HepG2 (cell line): ENCODE data around the gene WNT3. TPM values are rescaled to one million over a fixed set of nuclear protein-coding genes. Genes with fewer than 3 reads are reported as not detected.
A peak's percentile ranks its signal among the peaks of the same experiment; 100 is the strongest.

Source experiments
- CHCHD3 ChIP-seq: sonication (generic); formaldehyde crosslinking; IDR thresholded peaks from 2 replicates; pipeline ENCODE4 v1.8.0; 2022; ENCODE audit warnings: mild to moderate bottlenecking, missing genetic modification reagents, moderate library complexity
- KLF12 ChIP-seq: sonication (generic); formaldehyde crosslinking; IDR thresholded peaks from 2 replicates; pipeline ENCODE4 v1.4.0; 2020; ENCODE audit warnings: missing genetic modification reagents, borderline replicate concordance
- PHF21A ChIP-seq: sonication (generic); formaldehyde crosslinking; IDR thresholded peaks from 2 replicates; pipeline ENCODE4 v1.5.0; 2020; ENCODE audit warnings: mild to moderate bottlenecking, missing genetic modification reagents
- ZNF430 ChIP-seq: sonication (generic); formaldehyde crosslinking; IDR thresholded peaks from 2 replicates; pipeline ENCODE4 v1.9.0; 2021; ENCODE audit warnings: mild to moderate bottlenecking, missing genetic modification reagents
- ZNF777 ChIP-seq: sonication (generic); formaldehyde crosslinking; IDR thresholded peaks from 2 replicates; pipeline ENCODE4 v1.4.0; 2020; ENCODE audit warnings: missing genetic modification reagents
- polyA plus RNA-seq, 8 experiments: library from polyadenylated mRNA; depleted of rRNA in 3 of 8; stranded (reverse) in 7 of 8; unstranded in 1 of 8; fragments of >200 nt; fragmentation: Illumina TruSeq in 4 of 8; extraction: Trizol in 4 of 8; gene quantifications; 2 replicates each; pipeline versions ENCODE4 v1.2.1 to v1.2.3, GENCODE V29; 2011 to 2016; ENCODE audit warnings: low read depth in 4 of 8, missing spikeins in 1 of 8, mixed read lengths in 1 of 8; ENCODE audit not compliant: insufficient read depth in 1 of 8
- total RNA-seq, 5 experiments: library from RNA; depleted of rRNA; stranded (reverse); fragments of >200 nt; fragmentation: Illumina TruSeq; extraction: Trizol; gene quantifications; 2 replicates each; pipeline ENCODE4 v1.2.3, GENCODE V29; 2016; ENCODE audit warnings: low read depth in 1 of 5
- TF ChIP-seq, protein P1 (sequence below): sonication (generic); formaldehyde crosslinking; IDR thresholded peaks from 2 replicates; pipeline ENCODE4 v1.5.0; 2020; ENCODE audit warnings: mild to moderate bottlenecking, missing genetic modification reagents, borderline replicate concordance
- TF ChIP-seq, protein P2 (sequence below): sonication (generic); formaldehyde crosslinking; IDR thresholded peaks from 2 replicates; pipeline ENCODE4 v1.4.0; 2020; ENCODE audit warnings: missing genetic modification reagents
- TF ChIP-seq, protein P3 (sequence below): IDR thresholded peaks from 2 replicates; pipeline ENCODE4 v1.6.1; 2016; ENCODE audit warnings: low read depth, borderline replicate concordance
- TF ChIP-seq, protein P4 (sequence below): sonication (generic); formaldehyde crosslinking; IDR thresholded peaks from 2 replicates; pipeline ENCODE4 v1.4.0; 2020; ENCODE audit warnings: missing genetic modification reagents, borderline replicate concordance
- TF ChIP-seq, protein P5 (sequence below): sonication (generic); formaldehyde crosslinking; IDR thresholded peaks from 2 replicates; pipeline ENCODE4 v1.8.0; 2022; ENCODE audit warnings: missing genetic modification reagents, mild to moderate bottlenecking, moderate library complexity, borderline replicate concordance

Gene WNT3
- total and polyA plus RNA-seq, 2 of the 13 experiments (the other 11 are each of a cell fraction or from before 2014, with no cell fraction given): 8.5 to 10.3 TPM

DNA sequence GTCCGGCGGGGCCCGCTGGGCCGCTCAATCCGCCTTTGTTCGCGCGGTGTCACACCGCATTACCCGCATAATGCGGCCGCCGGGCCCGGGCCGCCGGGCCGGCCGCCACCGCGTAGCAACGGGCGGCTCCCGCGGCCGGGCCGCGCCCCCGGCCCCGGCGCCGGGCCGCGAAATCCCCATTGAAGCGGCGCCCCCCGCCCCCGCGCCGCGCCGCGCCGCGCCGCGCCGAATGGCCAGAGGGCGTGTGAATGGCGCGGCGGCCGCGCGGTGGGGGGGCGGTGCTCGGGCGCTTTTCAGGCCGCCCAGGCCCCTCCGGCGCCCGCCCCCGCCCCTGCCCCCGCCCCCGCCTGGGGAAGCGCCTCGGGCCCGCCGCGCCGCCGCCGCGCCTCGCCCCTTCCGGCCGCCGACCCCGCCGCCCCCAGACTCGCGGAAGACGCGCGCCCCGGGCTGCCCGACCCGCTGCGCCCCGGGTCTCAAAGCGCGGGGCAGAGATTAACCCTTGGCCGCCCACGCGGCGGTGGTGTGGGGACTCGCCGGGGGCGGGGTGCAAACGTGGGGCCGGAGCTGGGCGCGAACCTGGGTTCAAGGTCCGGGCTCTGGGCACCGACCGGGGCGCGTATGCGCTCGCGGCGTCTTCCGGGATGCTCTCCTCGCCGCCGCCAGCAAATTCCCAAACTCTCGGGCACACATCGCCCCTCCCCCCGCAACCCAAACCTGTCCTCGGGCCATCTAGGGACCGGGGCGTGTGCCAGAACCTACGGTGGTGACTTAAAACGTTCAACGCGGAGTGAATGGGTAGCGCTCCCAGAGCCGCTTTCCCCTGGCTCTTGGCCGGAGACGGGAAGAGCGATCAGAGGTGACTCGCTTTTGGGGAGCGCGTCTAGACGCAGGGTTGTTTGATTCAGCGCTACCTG, 46.7 kb downstream of the WNT3 start (continued):
- TF ChIP-seq, protein P1, sequence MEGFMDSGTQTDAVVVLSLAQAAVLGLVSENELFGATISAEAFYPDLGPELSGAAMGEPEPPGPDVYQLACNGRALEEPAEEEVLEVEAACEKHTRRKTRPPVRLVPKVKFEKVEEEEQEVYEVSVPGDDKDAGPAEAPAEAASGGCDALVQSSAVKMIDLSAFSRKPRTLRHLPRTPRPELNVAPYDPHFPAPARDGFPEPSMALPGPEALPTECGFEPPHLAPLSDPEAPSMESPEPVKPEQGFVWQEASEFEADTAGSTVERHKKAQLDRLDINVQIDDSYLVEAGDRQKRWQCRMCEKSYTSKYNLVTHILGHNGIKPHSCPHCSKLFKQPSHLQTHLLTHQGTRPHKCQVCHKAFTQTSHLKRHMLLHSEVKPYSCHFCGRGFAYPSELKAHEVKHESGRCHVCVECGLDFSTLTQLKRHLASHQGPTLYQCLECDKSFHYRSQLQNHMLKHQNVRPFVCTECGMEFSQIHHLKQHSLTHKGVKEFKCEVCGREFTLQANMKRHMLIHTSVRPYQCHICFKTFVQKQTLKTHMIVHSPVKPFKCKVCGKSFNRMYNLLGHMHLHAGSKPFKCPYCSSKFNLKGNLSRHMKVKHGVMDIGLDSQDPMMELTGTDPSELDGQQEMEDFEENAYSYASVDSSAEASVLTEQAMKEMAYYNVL (CRISPR knock-in tag): peak; percentile 74; the same call in 1 of the 2 replicates
- peak; percentile 43 for TF ChIP-seq ZNF777
- peak; percentile 89 for TF ChIP-seq PHF21A (CRISPR knock-in tag)
- TF ChIP-seq, protein P2, sequence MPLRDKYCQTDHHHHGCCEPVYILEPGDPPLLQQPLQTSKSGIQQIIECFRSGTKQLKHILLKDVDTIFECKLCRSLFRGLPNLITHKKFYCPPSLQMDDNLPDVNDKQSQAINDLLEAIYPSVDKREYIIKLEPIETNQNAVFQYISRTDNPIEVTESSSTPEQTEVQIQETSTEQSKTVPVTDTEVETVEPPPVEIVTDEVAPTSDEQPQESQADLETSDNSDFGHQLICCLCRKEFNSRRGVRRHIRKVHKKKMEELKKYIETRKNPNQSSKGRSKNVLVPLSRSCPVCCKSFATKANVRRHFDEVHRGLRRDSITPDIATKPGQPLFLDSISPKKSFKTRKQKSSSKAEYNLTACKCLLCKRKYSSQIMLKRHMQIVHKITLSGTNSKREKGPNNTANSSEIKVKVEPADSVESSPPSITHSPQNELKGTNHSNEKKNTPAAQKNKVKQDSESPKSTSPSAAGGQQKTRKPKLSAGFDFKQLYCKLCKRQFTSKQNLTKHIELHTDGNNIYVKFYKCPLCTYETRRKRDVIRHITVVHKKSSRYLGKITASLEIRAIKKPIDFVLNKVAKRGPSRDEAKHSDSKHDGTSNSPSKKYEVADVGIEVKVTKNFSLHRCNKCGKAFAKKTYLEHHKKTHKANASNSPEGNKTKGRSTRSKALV (CRISPR knock-in tag): peak; percentile 95
- 0 out of 2 replicates have a peak, but pooled peaks have one; percentile 25 for TF ChIP-seq CHCHD3
- TF ChIP-seq KLF12 (CRISPR knock-in tag): peak; percentile 76; the same call in 1 of the 2 replicates
- TF ChIP-seq, protein P3, sequence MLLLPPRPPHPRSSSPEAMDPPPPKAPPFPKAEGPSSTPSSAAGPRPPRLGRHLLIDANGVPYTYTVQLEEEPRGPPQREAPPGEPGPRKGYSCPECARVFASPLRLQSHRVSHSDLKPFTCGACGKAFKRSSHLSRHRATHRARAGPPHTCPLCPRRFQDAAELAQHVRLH: 0 out of 2 replicates have a peak, but pooled peaks have one; percentile 60
- TF ChIP-seq, protein P4, sequence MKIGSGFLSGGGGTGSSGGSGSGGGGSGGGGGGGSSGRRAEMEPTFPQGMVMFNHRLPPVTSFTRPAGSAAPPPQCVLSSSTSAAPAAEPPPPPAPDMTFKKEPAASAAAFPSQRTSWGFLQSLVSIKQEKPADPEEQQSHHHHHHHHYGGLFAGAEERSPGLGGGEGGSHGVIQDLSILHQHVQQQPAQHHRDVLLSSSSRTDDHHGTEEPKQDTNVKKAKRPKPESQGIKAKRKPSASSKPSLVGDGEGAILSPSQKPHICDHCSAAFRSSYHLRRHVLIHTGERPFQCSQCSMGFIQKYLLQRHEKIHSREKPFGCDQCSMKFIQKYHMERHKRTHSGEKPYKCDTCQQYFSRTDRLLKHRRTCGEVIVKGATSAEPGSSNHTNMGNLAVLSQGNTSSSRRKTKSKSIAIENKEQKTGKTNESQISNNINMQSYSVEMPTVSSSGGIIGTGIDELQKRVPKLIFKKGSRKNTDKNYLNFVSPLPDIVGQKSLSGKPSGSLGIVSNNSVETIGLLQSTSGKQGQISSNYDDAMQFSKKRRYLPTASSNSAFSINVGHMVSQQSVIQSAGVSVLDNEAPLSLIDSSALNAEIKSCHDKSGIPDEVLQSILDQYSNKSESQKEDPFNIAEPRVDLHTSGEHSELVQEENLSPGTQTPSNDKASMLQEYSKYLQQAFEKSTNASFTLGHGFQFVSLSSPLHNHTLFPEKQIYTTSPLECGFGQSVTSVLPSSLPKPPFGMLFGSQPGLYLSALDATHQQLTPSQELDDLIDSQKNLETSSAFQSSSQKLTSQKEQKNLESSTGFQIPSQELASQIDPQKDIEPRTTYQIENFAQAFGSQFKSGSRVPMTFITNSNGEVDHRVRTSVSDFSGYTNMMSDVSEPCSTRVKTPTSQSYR (CRISPR knock-in tag): peak; percentile 93
- TF ChIP-seq ZNF430 (CRISPR knock-in tag): peak; percentile 80; the same call in 1 of the 2 replicates
- TF ChIP-seq, protein P5, sequence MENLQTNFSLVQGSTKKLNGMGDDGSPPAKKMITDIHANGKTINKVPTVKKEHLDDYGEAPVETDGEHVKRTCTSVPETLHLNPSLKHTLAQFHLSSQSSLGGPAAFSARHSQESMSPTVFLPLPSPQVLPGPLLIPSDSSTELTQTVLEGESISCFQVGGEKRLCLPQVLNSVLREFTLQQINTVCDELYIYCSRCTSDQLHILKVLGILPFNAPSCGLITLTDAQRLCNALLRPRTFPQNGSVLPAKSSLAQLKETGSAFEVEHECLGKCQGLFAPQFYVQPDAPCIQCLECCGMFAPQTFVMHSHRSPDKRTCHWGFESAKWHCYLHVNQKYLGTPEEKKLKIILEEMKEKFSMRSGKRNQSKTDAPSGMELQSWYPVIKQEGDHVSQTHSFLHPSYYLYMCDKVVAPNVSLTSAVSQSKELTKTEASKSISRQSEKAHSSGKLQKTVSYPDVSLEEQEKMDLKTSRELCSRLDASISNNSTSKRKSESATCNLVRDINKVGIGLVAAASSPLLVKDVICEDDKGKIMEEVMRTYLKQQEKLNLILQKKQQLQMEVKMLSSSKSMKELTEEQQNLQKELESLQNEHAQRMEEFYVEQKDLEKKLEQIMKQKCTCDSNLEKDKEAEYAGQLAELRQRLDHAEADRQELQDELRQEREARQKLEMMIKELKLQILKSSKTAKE (CRISPR knock-in tag): peak; percentile 6; the same call in 1 of the 2 replicates
